PFSK-1 (cell line): Measurements from ENCODE around the gene CLIC6.

Source experiments
- FOXP2 ChIP-seq: optimal IDR thresholded peaks from 2 replicates; pipeline ENCODE3; 2011; ENCODE audit warnings: borderline replicate concordance, control low read depth, inconsistent platforms; ENCODE audit not compliant: insufficient read depth; ENCODE audit errors: extremely low read length, extremely low read depth
- POLR2AphosphoS5 ChIP-seq: IDR thresholded peaks from 2 replicates; pipeline ENCODE4 v1.6.1; 2012; ENCODE audit warnings: low read depth, mild to moderate bottlenecking, control low read depth, low read length, moderate library complexity
- TF ChIP-seq, protein P1 (sequence below), 2 experiments: IDR thresholded peaks; 2 replicates each; pipeline versions ENCODE4 v1.6.1 to v1.8.0; 2011 to 2012; ENCODE audit warnings: low read depth in 2 of 2, low read length in 2 of 2, control low read depth in 1 of 2, inconsistent platforms in 1 of 2, mild to moderate bottlenecking in 1 of 2, moderate library complexity in 1 of 2; ENCODE audit not compliant: insufficient read depth in 1 of 2

- TF ChIP-seq FOXP2 (no peak), POLR2AphosphoS5 (no peak)
- TF ChIP-seq, protein P1, sequence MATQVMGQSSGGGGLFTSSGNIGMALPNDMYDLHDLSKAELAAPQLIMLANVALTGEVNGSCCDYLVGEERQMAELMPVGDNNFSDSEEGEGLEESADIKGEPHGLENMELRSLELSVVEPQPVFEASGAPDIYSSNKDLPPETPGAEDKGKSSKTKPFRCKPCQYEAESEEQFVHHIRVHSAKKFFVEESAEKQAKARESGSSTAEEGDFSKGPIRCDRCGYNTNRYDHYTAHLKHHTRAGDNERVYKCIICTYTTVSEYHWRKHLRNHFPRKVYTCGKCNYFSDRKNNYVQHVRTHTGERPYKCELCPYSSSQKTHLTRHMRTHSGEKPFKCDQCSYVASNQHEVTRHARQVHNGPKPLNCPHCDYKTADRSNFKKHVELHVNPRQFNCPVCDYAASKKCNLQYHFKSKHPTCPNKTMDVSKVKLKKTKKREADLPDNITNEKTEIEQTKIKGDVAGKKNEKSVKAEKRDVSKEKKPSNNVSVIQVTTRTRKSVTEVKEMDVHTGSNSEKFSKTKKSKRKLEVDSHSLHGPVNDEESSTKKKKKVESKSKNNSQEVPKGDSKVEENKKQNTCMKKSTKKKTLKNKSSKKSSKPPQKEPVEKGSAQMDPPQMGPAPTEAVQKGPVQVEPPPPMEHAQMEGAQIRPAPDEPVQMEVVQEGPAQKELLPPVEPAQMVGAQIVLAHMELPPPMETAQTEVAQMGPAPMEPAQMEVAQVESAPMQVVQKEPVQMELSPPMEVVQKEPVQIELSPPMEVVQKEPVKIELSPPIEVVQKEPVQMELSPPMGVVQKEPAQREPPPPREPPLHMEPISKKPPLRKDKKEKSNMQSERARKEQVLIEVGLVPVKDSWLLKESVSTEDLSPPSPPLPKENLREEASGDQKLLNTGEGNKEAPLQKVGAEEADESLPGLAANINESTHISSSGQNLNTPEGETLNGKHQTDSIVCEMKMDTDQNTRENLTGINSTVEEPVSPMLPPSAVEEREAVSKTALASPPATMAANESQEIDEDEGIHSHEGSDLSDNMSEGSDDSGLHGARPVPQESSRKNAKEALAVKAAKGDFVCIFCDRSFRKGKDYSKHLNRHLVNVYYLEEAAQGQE (IDR thresholded peaks at IDR 0.05; ENCODE audit: insufficient read depth in 1 of 2, low read depth in 2 of 2, low read length in 2 of 2): no peak
Measured at GRCh38 chr21:34761758-34762330, 93.0 kb downstream of the CLIC6 start.
